Activated CD8-positive, alpha-beta memory T cell treated with anti-CD3 and anti-CD28 coated beads, Interleukin-2, amount 10 ng/mL, durations not matched to agents 7 days and 5 days (primary cell): ENCODE measurements around the gene MAP2K5. TPM values are rescaled to one million over a fixed set of nuclear protein-coding genes. Genes with fewer than 3 reads are reported as not detected.
A peak's percentile ranks its signal among the peaks of the same experiment; 100 is the strongest.

Experiments
- ATAC-seq: fragments of 150-1000 bp; cut with Tn5 transposase; one replicate; pipeline ENCODE4 v1.10.0; 2021; ENCODE audit warnings: moderate library complexity
- CTCF ChIA-PET: fragments of 350-600 bp; sonication (Branson Sonifier 250); formaldehyde crosslinking; loops from one replicate; lab custom pipeline; 2021; ENCODE audit warnings: antibody characterized with exemption; lab: Charles Lee
- DNase-seq: peaks from one replicate; pipeline ENCODE4 v3.0.0-alpha.2; 2020
- H3K27ac Mint-ChIP-seq: one replicate; pipeline ENCODE4 v1.8.0; 2021; ENCODE audit warnings: mild to moderate bottlenecking, mixed read lengths
- H3K27me3 Mint-ChIP-seq: one replicate; pipeline ENCODE4 v1.8.0; 2021; ENCODE audit warnings: mixed read lengths
- H3K36me3 Mint-ChIP-seq: one replicate; pipeline ENCODE4 v1.8.0; 2021; ENCODE audit warnings: mild to moderate bottlenecking, mixed read lengths
- H3K4me1 Mint-ChIP-seq: one replicate; pipeline ENCODE4 v1.8.0; 2021; ENCODE audit warnings: mixed read lengths
- H3K4me3 Mint-ChIP-seq: one replicate; pipeline ENCODE4 v1.8.0; 2021; ENCODE audit warnings: mild to moderate bottlenecking, moderate library complexity, mixed read lengths
- H3K9me3 Mint-ChIP-seq: one replicate; pipeline ENCODE4 v1.8.0; 2022; ENCODE audit warnings: low read depth, mixed read lengths
- total RNA-seq, 2 experiments: library from RNA; stranded (reverse); gene quantifications; one replicate each; pipeline ENCODE4 v1.2.3, GENCODE V29; 2021

The MAP2K5 gene
- total RNA-seq, 2 experiments from 2014 or later, result 15.7 to 23.5 TPM

DNA sequence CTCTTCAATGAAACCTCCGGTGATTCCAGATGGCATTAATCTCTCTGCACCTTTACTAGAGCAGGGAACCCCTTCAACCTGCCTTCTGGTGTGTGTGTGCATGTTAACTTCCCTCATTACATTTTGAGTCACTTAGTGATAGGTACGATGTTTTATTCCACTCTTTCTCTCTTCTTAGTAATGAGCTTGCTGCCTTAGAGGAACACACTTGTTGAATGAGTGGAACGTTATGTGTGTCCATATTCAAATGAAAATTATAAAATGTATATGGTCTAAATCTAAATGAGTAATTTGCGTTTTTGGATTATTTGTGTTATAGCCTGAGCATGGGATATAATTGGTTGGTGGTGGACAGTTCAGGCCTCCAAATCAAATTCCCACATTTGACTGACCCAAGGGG, 12.1 kb downstream of the MAP2K5 start:
- peaks cover 4% of the 10 kb centered on the region for H3K4me1 Mint-ChIP-seq
- CTCF ChIA-PET, result interaction anchor here (1.4 kb wide), 1 partner anchor 10 kb away, joined by 5 read pairs; no protein-coding TSS in a partner anchor
- H3K4me3 Mint-ChIP-seq, result no peak overlapping the region
- H3K27me3 Mint-ChIP-seq, result no peaks in the 10 kb centered on the region
- H3K9me3 Mint-ChIP-seq, result no peaks in the 10 kb centered on the region
- H3K36me3 Mint-ChIP-seq, result peaks cover 41% of the 10 kb centered on the region
- no peak for ATAC-seq
- H3K27ac Mint-ChIP-seq, result no peak overlapping the region
- DNase-seq, result no peak

- no peak for ATAC-seq
Measured at GRCh38 chr15:67556976-67557570, 14.6 kb downstream of the MAP2K5 start.

DNA sequence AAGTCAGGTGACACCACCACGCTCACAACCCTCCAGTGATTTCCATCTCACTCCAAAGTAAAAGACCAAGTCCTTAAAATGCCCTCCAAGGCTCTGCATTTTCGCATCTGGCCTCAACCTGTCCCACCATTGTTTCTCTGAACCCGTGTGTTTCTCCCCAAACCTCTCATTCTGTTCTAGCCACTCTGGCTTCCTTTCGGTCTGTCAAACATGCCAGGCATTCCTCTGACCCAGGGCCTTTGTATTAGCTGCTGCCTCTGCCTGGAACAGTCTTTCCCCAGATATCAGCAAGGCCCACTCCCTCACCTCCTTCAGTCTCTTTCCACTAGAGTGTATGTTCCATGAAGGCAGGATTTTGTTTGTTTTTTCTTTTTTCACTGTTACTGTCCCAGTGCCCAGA, 16.0 kb downstream of the MAP2K5 start:
- DNase-seq (no peak), ATAC-seq (no peak)
- Mint-ChIP-seq H3K4me1 (peaks cover 4% of the 10 kb centered on the region), H3K27ac (no peak overlapping the region), H3K27me3 (no peaks in the 10 kb centered on the region), H3K9me3 (no peaks in the 10 kb centered on the region), H3K36me3 (peaks cover 41% of the 10 kb centered on the region), H3K4me3 (no peak overlapping the region)
- CTCF ChIA-PET, result interaction anchor here (0.5 kb wide), 1 partner anchor 1271 kb away, joined by 4 read pairs; no protein-coding TSS in a partner anchor

More at GRCh38 chr15:67556976-67557570, 14.6 kb downstream of the MAP2K5 start:
- H3K36me3 Mint-ChIP-seq, result peaks cover 42% of the 10 kb centered on the region
- H3K27ac Mint-ChIP-seq, result no peak overlapping the region
- no peak for DNase-seq
- CTCF ChIA-PET, result interaction anchor here (2.6 kb wide), 1 partner anchor 10 kb away, joined by 6 read pairs; no protein-coding TSS in a partner anchor
- peaks cover 4% of the 10 kb centered on the region for H3K4me1 Mint-ChIP-seq
- H3K4me3 Mint-ChIP-seq, result no peak overlapping the region
- no peaks in the 10 kb centered on the region for H3K27me3 Mint-ChIP-seq
- no peaks in the 10 kb centered on the region for H3K9me3 Mint-ChIP-seq

- Mint-ChIP-seq H3K4me3 (no peak overlapping the region), H3K27me3 (no peaks in the 10 kb centered on the region), H3K27ac (no peak overlapping the region), H3K36me3 (peaks cover 41% of the 10 kb centered on the region), H3K9me3 (no peaks in the 10 kb centered on the region), H3K4me1 (peaks cover 6% of the 10 kb centered on the region)
- no peak for DNase-seq
- CTCF ChIA-PET, result interaction anchor here (0.7 kb wide), 1 partner anchor 55 kb away, joined by 3 read pairs; no protein-coding TSS in a partner anchor
- no peak for ATAC-seq
Measured at GRCh38 chr15:67559158-67559557, 16.7 kb downstream of the MAP2K5 start.

- Mint-ChIP-seq H3K27ac (no peak overlapping the region), H3K36me3 (peaks cover 39% of the 10 kb centered on the region), H3K27me3 (no peaks in the 10 kb centered on the region), H3K4me3 (no peak overlapping the region), H3K4me1 (peaks cover 10% of the 10 kb centered on the region), H3K9me3 (no peaks in the 10 kb centered on the region)
- CTCF ChIA-PET, result interaction anchor here (0.7 kb wide), 1 partner anchor 54 kb away, joined by 3 read pairs; no protein-coding TSS in a partner anchor
- no peak for ATAC-seq
- DNase-seq, result no peak
Measured at GRCh38 chr15:67559576-67559975, 17.1 kb downstream of the MAP2K5 start.

- H3K4me3 Mint-ChIP-seq, result no peak overlapping the region
- H3K36me3 Mint-ChIP-seq, result peaks cover 36% of the 10 kb centered on the region
- no peaks in the 10 kb centered on the region for H3K27me3 Mint-ChIP-seq
- ATAC-seq, result no peak
- CTCF ChIA-PET, result no interaction called here
- H3K27ac Mint-ChIP-seq, result no peak overlapping the region
- peaks cover 17% of the 10 kb centered on the region for H3K4me1 Mint-ChIP-seq
- H3K9me3 Mint-ChIP-seq, result no peaks in the 10 kb centered on the region
- DNase-seq, result no peak
Measured at GRCh38 chr15:67560320-67560719, 17.8 kb downstream of the MAP2K5 start.

- no peak for ATAC-seq
- peaks cover 26% of the 10 kb centered on the region for H3K36me3 Mint-ChIP-seq
- no peak overlapping the region for H3K27ac Mint-ChIP-seq
- H3K9me3 Mint-ChIP-seq, result peaks cover 2% of the 10 kb centered on the region
- no peak for DNase-seq
- no peak overlapping the region for H3K4me3 Mint-ChIP-seq
- no peaks in the 10 kb centered on the region for H3K27me3 Mint-ChIP-seq
- CTCF ChIA-PET, result no interaction called here
- peaks cover 18% of the 10 kb centered on the region for H3K4me1 Mint-ChIP-seq
Measured at GRCh38 chr15:67563092-67563491, 20.6 kb downstream of the MAP2K5 start.

DNA sequence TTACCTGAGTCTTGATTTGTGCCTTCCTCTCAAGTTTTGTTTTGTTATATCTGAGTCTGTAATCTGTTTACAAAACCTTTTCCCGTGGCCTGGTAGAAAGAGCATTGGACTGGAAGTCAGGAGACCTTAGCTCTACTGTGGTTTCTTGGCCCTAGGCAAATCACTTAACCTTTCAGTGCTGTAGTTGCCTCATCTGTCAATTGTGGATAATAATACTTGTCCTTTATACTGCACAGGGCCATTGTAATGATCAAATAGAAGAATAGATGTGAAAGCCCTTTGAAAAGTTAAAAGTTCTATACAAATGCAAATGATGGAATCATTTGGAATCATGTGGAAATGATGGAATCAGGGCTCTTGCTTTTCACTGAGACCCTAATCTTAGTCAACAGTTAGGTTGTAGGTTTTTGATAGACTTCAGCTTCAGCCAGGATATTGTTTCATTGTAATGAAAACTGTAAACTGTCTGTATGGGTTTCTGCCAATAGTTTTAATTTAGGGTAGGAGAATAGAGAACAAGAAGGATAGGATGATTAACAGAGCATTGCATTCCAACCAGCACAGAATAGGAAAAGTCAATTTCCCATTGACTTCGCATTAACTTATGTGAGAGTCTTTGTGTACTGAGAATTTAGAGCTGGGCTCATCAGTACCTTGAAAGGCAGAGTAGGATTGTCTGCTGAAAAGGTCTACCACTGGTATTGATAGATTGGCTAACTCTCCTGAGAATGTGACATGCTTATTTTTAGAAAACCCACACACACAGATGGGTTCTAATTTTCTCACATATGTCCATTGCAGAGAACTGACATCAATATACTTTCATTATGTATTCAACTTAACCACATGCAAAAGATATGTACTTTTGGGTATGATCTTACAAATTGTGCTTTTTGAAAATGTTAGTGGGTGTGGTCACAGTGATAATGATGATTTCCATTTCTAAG, 21.8 kb downstream of the MAP2K5 start:
- DNase-seq (no peak), ATAC-seq (peak; percentile 63)
- peaks cover 18% of the 10 kb centered on the region for H3K4me1 Mint-ChIP-seq
- peak overlapping the region; percentile 30 for H3K27ac Mint-ChIP-seq
- H3K4me3 Mint-ChIP-seq, result no peak overlapping the region
- H3K36me3 Mint-ChIP-seq, result peaks cover 14% of the 10 kb centered on the region
- peaks cover 2% of the 10 kb centered on the region for H3K9me3 Mint-ChIP-seq
- H3K27me3 Mint-ChIP-seq, result no peaks in the 10 kb centered on the region
- CTCF ChIA-PET, result no interaction called here

DNA sequence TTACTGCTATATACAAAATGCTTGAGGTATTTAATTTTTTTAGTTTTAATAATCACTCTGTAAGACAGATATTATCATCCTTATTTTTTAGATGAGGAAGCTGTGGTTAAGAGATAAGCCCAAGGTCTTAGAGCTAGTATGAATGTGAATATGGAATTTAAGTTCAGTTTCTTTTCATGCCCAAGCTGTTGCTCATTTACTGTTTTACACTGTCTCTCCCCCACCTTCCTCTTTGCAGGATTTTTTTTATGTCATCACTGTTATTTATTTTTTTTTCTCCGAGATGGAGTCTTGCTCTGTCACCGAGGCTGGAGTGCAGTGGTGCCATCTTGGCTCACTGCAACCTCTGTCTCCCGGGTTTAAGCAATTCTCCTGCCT, 22.5 kb downstream of the MAP2K5 start:
- Mint-ChIP-seq H3K36me3 (peaks cover 9% of the 10 kb centered on the region), H3K27me3 (no peaks in the 10 kb centered on the region), H3K4me1 (peaks cover 18% of the 10 kb centered on the region), H3K27ac (peak overlapping the region; percentile 61), H3K4me3 (no peak overlapping the region), H3K9me3 (peaks cover 2% of the 10 kb centered on the region)
- CTCF ChIA-PET, result no interaction called here
- DNase-seq, result no peak
- peak; percentile 55 for ATAC-seq

DNA sequence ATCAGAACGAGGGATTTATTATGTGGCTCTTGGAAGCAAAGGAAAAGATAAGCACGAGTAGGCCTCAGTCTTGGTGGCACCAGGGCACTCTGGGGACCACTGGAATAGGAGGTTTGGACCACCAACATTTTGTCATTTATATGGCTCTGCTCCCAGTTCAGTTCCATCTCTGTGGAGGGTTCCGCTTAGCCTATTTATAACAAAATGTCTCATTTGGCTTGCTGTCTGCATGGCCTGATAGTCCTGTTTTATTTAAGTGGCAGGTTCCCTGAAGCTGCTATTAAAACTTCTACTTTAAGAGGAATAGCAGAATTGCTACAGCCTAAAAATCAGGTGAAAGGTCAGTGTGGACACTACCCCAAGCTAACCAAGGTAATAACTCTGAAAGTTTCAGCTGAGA, 27.2 kb downstream of the MAP2K5 start:
- no peaks in the 10 kb centered on the region for H3K27me3 Mint-ChIP-seq
- peaks cover 2% of the 10 kb centered on the region for H3K9me3 Mint-ChIP-seq
- ATAC-seq, result no peak
- peaks cover 10% of the 10 kb centered on the region for H3K4me1 Mint-ChIP-seq
- peaks cover 3% of the 10 kb centered on the region for H3K36me3 Mint-ChIP-seq
- CTCF ChIA-PET, result no interaction called here
- H3K4me3 Mint-ChIP-seq, result no peak overlapping the region
- H3K27ac Mint-ChIP-seq, result no peak overlapping the region
- DNase-seq, result no peak

GRCh38 chr15:67570875-67571647, 28.6 kb downstream of the MAP2K5 start:
- H3K9me3 Mint-ChIP-seq, result no peaks in the 10 kb centered on the region
- no peaks in the 10 kb centered on the region for H3K36me3 Mint-ChIP-seq
- ATAC-seq, result no peak
- CTCF ChIA-PET, result no interaction called here
- no peak overlapping the region for H3K27ac Mint-ChIP-seq
- no peaks in the 10 kb centered on the region for H3K27me3 Mint-ChIP-seq
- no peak overlapping the region for H3K4me3 Mint-ChIP-seq
- DNase-seq, result no peak
- H3K4me1 Mint-ChIP-seq, result no peaks in the 10 kb centered on the region

DNA sequence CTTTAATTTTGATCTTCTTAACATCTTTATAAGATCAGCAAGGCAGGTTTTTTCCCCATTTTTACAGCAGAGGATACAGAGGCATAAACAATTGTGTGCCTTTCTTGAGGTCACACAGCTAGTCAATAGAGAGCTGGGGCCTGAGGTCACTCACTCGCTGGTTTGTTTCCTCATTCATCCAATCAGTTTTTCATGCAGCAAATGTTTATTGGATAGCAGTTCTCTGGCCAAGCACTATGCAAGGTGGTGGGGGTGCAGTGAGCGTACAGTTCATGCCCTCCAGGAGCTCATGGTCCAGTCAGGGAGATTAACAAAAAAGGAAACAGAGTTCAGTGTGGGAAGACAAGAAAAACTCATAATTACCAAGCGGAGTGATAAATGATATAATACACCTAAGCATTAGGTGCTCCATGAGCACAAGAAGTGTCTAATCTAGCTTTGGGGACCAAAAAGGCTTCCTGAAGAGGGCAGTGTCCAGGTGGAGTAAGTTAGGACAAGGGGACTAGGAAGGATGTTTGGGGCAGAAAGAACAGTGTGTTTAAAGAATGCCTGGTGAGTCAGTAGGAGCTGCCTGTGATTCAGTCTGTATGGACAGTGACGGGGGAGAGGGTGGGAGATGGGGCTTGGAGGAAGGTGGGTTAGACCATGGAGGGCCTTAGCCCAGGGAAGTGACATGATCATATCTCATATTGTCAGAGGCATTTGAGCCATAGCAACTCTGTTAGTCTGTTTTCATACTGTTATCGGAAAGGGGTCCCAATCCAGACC, 29.3 kb downstream of the MAP2K5 start:
- DNase-seq (no peak), ATAC-seq (no peak)
- H3K27ac Mint-ChIP-seq, result no peak overlapping the region
- H3K9me3 Mint-ChIP-seq, result no peaks in the 10 kb centered on the region
- CTCF ChIA-PET, result no interaction called here
- no peaks in the 10 kb centered on the region for H3K27me3 Mint-ChIP-seq
- no peaks in the 10 kb centered on the region for H3K4me1 Mint-ChIP-seq
- H3K4me3 Mint-ChIP-seq, result no peak overlapping the region
- H3K36me3 Mint-ChIP-seq, result no peaks in the 10 kb centered on the region
